ENCODE results near the gene AMELX. TPM values are rescaled to one million over a fixed set of nuclear protein-coding genes. Genes with fewer than 3 reads are reported as not detected.

The AMELX gene
- total RNA-seq, 4 donors from 2014 or later, result not detected

DNA sequence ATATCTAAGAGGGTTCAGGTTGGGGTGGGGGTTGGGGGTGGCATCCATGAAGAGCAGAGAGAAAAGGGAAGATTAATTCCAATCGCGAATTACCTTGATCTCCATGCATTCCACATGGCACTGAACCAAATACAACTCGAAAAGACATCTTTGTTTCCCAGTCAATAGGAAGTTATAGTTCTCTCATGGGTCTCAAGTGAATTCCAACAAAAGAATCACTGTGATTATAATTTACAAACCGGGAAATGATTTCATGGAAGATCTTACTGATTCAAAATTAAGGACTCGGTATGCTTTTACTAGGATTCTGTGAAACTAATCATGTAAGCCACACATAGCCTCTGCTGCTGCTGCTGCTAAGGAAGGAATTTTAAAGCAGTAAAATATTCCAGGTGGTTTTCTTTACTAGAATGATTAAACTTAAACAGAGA lies 26.6 kb upstream of the AMELX start:
- whole genome bisulfite sequencing, result 50% methylated on average over 5 of the region's 5 CpGs
- no peak for DNase-seq (ENCODE audit: extremely low spot score)
- Histone ChIP-seq H3K9me3 (no peaks in the 10 kb centered on the region), H3K4me1 (peaks cover 0 to 21% (median 10%) of the 10 kb centered on the region in 4 donors), H3K36me3 (no peaks in the 10 kb centered on the region), H3K27me3 (no peaks in the 10 kb centered on the region), H3K4me3 (no peak overlapping the region), H3K27ac (replicated peaks in 1 of 4) (peak overlapping the region in 1 of 4 donors; percentile 36)
- intact Hi-C loops (cut with DNase I), result no loop called here
- no peak for TF ChIP-seq POLR2A (IDR thresholded peaks at IDR 0.05; ENCODE audit: low read depth)

DNA sequence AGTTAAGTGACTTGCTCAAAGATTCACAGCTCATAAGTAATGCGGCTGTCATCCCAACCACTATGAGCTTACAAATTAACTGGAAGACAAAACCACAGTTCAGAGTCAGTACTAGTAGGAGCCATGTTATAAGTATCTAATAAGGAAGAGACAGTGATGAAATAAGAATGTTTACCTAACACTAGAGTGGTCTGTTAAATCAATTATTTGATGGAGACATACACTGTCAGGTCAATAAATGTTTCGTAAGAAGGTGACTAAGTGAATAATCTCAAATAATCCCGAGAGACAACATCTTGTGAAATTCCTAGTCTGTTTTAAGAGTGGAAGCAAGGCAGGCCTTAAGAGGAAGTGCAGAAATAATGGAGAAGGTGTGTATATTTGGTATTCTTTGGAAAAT lies 25.8 kb upstream of the AMELX start:
- WGBS, result 80% methylated on average over 3 of the region's 3 CpGs
- H3K27ac ChIP-seq (replicated peaks in 1 of 4), result no peak overlapping the region

DNA sequence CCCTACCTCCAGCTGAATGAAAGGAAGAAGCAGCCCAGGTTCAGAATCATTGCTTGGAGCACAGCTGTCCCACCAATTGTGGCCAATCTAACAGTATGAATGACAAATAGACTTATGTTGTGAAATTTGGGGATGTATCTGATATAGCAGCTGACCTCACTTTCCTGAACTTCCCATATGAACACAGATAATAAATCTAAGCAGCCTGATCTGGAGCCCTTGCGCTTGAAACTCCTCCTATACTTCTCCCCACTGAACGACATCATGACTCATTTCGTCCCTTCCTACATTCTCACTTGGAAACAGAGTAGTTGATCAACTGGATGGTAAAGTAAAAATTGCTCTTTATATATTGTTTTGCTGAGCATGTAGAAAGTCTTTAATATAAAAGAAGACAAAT lies 24.2 kb upstream of the AMELX start:
- no peak for DNase-seq (ENCODE audit: extremely low spot score)
- TF ChIP-seq POLR2AphosphoS5 (IDR thresholded peaks at IDR 0.05) (no peak), EP300 (IDR thresholded peaks at IDR 0.05) (no peak), POLR2A (IDR thresholded peaks at IDR 0.05; ENCODE audit: low read depth) (no peak)
- TF ChIP-seq, protein P1, sequence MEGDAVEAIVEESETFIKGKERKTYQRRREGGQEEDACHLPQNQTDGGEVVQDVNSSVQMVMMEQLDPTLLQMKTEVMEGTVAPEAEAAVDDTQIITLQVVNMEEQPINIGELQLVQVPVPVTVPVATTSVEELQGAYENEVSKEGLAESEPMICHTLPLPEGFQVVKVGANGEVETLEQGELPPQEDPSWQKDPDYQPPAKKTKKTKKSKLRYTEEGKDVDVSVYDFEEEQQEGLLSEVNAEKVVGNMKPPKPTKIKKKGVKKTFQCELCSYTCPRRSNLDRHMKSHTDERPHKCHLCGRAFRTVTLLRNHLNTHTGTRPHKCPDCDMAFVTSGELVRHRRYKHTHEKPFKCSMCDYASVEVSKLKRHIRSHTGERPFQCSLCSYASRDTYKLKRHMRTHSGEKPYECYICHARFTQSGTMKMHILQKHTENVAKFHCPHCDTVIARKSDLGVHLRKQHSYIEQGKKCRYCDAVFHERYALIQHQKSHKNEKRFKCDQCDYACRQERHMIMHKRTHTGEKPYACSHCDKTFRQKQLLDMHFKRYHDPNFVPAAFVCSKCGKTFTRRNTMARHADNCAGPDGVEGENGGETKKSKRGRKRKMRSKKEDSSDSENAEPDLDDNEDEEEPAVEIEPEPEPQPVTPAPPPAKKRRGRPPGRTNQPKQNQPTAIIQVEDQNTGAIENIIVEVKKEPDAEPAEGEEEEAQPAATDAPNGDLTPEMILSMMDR (IDR thresholded peaks at IDR 0.05), result no peak
- H3K27me3 ChIP-seq, result no peaks in the 10 kb centered on the region
- no peaks in the 10 kb centered on the region for H3K9me3 ChIP-seq
- WGBS, result 88% methylated on average over 3 of the region's 3 CpGs
- intact Hi-C loops (cut with DNase I), result no loop called here
- H3K27ac ChIP-seq (replicated peaks in 1 of 4), result no peak overlapping the region
- peaks cover 0 to 21% (median 10%) of the 10 kb centered on the region in 4 donors for H3K4me1 ChIP-seq
- H3K4me3 ChIP-seq, result no peak overlapping the region
- H3K36me3 ChIP-seq, result no peaks in the 10 kb centered on the region

More for the DNA sequence above, 25.8 kb upstream of the AMELX start:
- intact Hi-C loops (cut with DNase I), result no loop called here
- TF ChIP-seq POLR2A (IDR thresholded peaks at IDR 0.05; ENCODE audit: low read depth), result no peak
- TF ChIP-seq, protein P1 (IDR thresholded peaks at IDR 0.05), result no peak
- TF ChIP-seq POLR2AphosphoS5 (IDR thresholded peaks at IDR 0.05), result no peak
- no peak for TF ChIP-seq EP300 (IDR thresholded peaks at IDR 0.05)
- no peak overlapping the region for H3K4me3 ChIP-seq
- H3K36me3 ChIP-seq, result no peaks in the 10 kb centered on the region
- H3K4me1 ChIP-seq, result peaks cover 0 to 21% (median 10%) of the 10 kb centered on the region in 4 donors
- no peak for DNase-seq (ENCODE audit: extremely low spot score)
- H3K9me3 ChIP-seq, result no peaks in the 10 kb centered on the region
- no peaks in the 10 kb centered on the region for H3K27me3 ChIP-seq

DNA sequence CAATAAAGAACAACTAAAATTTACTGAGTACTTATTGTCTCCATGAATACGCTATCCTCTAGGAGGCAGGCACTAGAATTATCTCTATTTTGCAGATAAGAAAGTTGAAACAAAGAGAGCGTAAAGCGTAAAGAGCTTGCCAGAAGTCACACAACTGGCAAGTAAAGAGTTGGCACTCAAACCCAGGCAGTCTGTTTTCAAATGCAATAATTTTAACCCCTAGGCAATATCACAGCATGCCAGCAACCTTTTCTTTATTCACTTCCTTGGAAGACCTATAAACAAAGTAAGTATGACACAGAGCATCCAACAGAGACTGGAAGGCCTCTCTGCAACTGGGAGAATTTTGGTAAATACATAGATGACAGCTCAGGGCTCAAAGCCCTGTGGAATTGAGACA lies 23.2 kb upstream of the AMELX start:
- WGBS, result 83% methylated on average over 3 of the region's 3 CpGs
- no peak for DNase-seq (ENCODE audit: extremely low spot score)
- H3K27me3 ChIP-seq, result no peaks in the 10 kb centered on the region
- TF ChIP-seq POLR2A (IDR thresholded peaks at IDR 0.05; ENCODE audit: low read depth) (no peak), POLR2AphosphoS5 (IDR thresholded peaks at IDR 0.05) (no peak), EP300 (IDR thresholded peaks at IDR 0.05) (no peak)
- TF ChIP-seq, protein P1 (IDR thresholded peaks at IDR 0.05), result no peak
- no peak overlapping the region for H3K4me3 ChIP-seq
- H3K4me1 ChIP-seq, result peaks cover 0 to 21% (median 10%) of the 10 kb centered on the region in 4 donors
- intact Hi-C loops (cut with DNase I), result no loop called here
- no peak overlapping the region for H3K27ac ChIP-seq (replicated peaks in 1 of 4)
- H3K9me3 ChIP-seq, result no peaks in the 10 kb centered on the region
- no peaks in the 10 kb centered on the region for H3K36me3 ChIP-seq

DNA sequence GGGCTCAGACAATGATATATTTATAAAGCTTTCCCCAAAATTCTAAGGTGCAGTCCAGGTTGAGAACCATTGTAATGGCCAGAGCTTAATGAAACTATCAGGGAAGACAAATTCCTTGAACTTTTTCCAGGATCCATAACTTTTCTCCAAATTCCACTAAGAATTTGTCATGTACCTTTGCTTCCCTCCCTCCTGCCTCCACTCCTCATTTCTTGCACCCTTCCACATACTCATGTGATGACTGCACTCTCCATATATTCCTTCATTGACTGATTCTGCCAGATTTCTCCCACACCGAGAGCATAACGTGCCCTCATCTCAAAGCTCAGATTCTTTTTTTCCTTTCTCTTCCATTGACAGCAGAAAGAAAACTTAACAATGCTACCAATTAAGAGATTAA lies 20.9 kb upstream of the AMELX start:
- DNase-seq (ENCODE audit: extremely low spot score), result no peak
- Histone ChIP-seq H3K4me1 (peaks cover 0 to 4% (median 0%) of the 10 kb centered on the region in 4 donors), H3K4me3 (no peak overlapping the region), H3K27ac (replicated peaks in 1 of 4) (no peak overlapping the region), H3K27me3 (no peaks in the 10 kb centered on the region), H3K9me3 (no peaks in the 10 kb centered on the region), H3K36me3 (no peaks in the 10 kb centered on the region)
- WGBS, result 68% methylated on average over 2 of the region's 2 CpGs
- TF ChIP-seq EP300 (IDR thresholded peaks at IDR 0.05) (no peak), POLR2A (IDR thresholded peaks at IDR 0.05; ENCODE audit: low read depth) (no peak), POLR2AphosphoS5 (IDR thresholded peaks at IDR 0.05) (no peak)
- TF ChIP-seq, protein P1 (IDR thresholded peaks at IDR 0.05), result no peak
- intact Hi-C loops (cut with DNase I), result no loop called here
